Stomach (tissue), 9 donors: ENCODE results near the gene NRM. TPM values are rescaled to one million over a fixed set of nuclear protein-coding genes. Genes with fewer than 3 reads are reported as not detected.

Source experiments
- DNase-seq, 2 donors: peaks; one replicate each; pipeline versions ENCODE4 v3.0.0 to v3.0.0-alpha.2; 2013 to 2019
- H3K27ac ChIP-seq, 5 donors: fragments of 200-600 bp in 4 of 5; sonication (generic) in 4 of 5; one replicate each; pipeline ENCODE4 v1.5.1; 2013 to 2019; ENCODE audit warnings: mild to moderate bottlenecking in 1 of 5, moderate library complexity in 1 of 5
- H3K27me3 ChIP-seq, 3 donors: fragments of 200-600 bp; sonication (generic); one replicate each; pipeline ENCODE4 v1.5.1; 2017 to 2019; ENCODE audit warnings: mixed run types in 1 of 3
- H3K36me3 ChIP-seq, 4 donors: fragments of 200-600 bp; sonication (generic); 1 replicate in 3 of 4; 2 replicates in 1 of 4; pipeline ENCODE4 v1.5.1; 2016 to 2019
- H3K4me1 ChIP-seq, 4 donors: fragments of 200-600 bp; sonication (generic); one replicate each; pipeline ENCODE4 v1.5.1; 2016 to 2019
- H3K4me3 ChIP-seq, 4 donors: fragments of 200-600 bp; sonication (generic) in 3 of 4; one replicate each; pipeline ENCODE4 v1.5.1; 2016 to 2019; ENCODE audit warnings: mild to moderate bottlenecking in 1 of 4
- H3K9me3 ChIP-seq, 4 donors: fragments of 200-600 bp; sonication (generic); one replicate each; pipeline ENCODE4 v1.5.1; 2016 to 2019
- EP300 ChIP-seq: sonication (generic); formaldehyde crosslinking; IDR thresholded peaks from one replicate; pipeline ENCODE4 v1.6.1; 2017; ENCODE audit warnings: antibody characterized with exemption
- POLR2A ChIP-seq, 4 donors: fragments of 450-650 bp; IDR thresholded peaks; one replicate each; pipeline ENCODE4 v1.6.1; 2016; ENCODE audit warnings: antibody characterized with exemption in 4 of 4, control low read depth in 2 of 4, mild to moderate bottlenecking in 1 of 4, moderate library complexity in 1 of 4
- POLR2AphosphoS5 ChIP-seq, 3 donors: sonication (generic); formaldehyde crosslinking; IDR thresholded peaks; one replicate each; pipeline ENCODE4 v1.6.1; 2016; ENCODE audit warnings: antibody characterized with exemption in 3 of 3
- WGBS, 5 donors: extraction: QIAGEN DNeasy Blood & Tissue Kit in 3 of 5; methylation state at CpG; one replicate each; pipeline versions ENCODE4 v1.1.5 to v1.1.7; 2013 to 2018; 5-methylcytosine and 5-hydroxymethylcytosine counted together
- intact Hi-C: fragments of 100-400 bp; cut with DNase I; formaldehyde crosslinking; loops from one replicate; pipeline ENCODE4 v1.15.1; 2023; ENCODE audit warnings: low total_unique reads
- polyA plus RNA-seq, 3 donors: library from polyadenylated mRNA; stranded (reverse); fragments of 200-250 nt; gene quantifications; one replicate each; pipeline ENCODE4 v1.2.3, GENCODE V29; 2013
- total RNA-seq, 5 donors: library from RNA; depleted of rRNA; stranded (reverse); fragments of >200 nt; gene quantifications; one replicate each; pipeline versions ENCODE4 v1.1.0 to v1.2.3, GENCODE V29; 2014 to 2016
- TF ChIP-seq, protein P1 (sequence below), 7 experiments: fragments of 450-650 bp in 4 of 7; fragments of 200-600 bp in 3 of 7; sonication (generic) in 3 of 7; IDR thresholded peaks; one replicate each; pipeline ENCODE4 v1.5.1; 2016 to 2019; ENCODE audit warnings: antibody characterized with exemption in 7 of 7, control low read depth in 2 of 7, mild to moderate bottlenecking in 1 of 7
- donor health status: healthy with polysubstance abuse.
- donor health status: Bipolar disorder and iron deficiency.
- donor health status: healthy.

NRM gene
- total and polyA plus RNA-seq, 8 donors = 0.92 to 15.8 (median 3.6) TPM

DNA sequence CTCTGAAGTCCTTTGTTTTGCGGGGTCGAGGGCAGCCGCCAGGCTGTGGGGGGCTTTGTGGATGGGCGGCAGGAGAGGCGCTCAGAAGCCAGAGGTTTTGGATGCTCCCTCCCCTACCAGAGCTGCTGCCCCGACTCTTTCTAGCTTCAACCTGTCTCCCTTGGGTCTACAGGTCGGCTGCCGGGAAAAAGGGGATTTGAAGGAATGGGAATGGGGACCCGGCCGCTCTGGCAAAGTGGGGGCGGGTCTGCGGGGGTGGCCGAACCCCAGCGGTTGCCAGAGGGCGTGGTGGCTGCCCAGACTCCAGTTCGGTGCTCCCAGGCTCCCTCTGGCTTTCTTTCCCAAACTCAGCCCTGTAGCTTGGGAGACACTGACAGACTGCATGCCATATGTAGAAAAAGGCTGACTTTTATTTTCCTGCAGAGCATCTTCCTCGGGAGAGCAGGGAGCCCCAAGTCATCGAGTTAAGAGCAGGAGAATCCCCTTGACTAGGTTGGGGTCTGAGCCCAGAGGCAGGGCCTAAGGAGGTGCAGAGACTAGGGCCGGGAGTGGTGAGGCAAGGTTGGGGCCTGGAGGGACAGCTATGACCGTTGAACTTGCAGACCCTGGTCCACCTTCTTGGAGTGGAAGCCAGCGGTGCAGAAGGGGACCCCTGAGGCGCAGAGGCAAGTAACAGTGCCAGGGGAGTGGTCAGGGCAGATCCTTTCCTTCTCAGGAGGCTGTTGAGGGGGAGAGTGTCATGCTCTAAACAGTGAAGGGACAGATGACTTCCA is 2.9 kb downstream of the NRM start:
- intact Hi-C loops = no loop called here
- Histone ChIP-seq H3K27me3 (no peaks in the 10 kb centered on the region), H3K4me1 (peaks cover 29 to 70% (median 48%) of the 10 kb centered on the region in 4 donors), H3K36me3 (no peaks in the 10 kb centered on the region), H3K9me3 (no peaks in the 10 kb centered on the region), H3K4me3 (peak overlapping the region; percentile 69 to 88 (median 82)), H3K27ac (peak overlapping the region; percentile 92 to 99 (median 97))
- peak in 1 of 2 donors; percentile 69 for DNase-seq
- WGBS, 5 donors = 17 to 27% (median 18%) methylated on average over 5 to 22 of the region's 22 CpGs
- no peak for TF ChIP-seq POLR2AphosphoS5 (IDR thresholded peaks at IDR 0.05)
- TF ChIP-seq POLR2A (IDR thresholded peaks at IDR 0.05) = no peak
- TF ChIP-seq EP300 = no peak
- TF ChIP-seq, protein P1, sequence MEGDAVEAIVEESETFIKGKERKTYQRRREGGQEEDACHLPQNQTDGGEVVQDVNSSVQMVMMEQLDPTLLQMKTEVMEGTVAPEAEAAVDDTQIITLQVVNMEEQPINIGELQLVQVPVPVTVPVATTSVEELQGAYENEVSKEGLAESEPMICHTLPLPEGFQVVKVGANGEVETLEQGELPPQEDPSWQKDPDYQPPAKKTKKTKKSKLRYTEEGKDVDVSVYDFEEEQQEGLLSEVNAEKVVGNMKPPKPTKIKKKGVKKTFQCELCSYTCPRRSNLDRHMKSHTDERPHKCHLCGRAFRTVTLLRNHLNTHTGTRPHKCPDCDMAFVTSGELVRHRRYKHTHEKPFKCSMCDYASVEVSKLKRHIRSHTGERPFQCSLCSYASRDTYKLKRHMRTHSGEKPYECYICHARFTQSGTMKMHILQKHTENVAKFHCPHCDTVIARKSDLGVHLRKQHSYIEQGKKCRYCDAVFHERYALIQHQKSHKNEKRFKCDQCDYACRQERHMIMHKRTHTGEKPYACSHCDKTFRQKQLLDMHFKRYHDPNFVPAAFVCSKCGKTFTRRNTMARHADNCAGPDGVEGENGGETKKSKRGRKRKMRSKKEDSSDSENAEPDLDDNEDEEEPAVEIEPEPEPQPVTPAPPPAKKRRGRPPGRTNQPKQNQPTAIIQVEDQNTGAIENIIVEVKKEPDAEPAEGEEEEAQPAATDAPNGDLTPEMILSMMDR (IDR thresholded peaks at IDR 0.05) = no peak

DNA sequence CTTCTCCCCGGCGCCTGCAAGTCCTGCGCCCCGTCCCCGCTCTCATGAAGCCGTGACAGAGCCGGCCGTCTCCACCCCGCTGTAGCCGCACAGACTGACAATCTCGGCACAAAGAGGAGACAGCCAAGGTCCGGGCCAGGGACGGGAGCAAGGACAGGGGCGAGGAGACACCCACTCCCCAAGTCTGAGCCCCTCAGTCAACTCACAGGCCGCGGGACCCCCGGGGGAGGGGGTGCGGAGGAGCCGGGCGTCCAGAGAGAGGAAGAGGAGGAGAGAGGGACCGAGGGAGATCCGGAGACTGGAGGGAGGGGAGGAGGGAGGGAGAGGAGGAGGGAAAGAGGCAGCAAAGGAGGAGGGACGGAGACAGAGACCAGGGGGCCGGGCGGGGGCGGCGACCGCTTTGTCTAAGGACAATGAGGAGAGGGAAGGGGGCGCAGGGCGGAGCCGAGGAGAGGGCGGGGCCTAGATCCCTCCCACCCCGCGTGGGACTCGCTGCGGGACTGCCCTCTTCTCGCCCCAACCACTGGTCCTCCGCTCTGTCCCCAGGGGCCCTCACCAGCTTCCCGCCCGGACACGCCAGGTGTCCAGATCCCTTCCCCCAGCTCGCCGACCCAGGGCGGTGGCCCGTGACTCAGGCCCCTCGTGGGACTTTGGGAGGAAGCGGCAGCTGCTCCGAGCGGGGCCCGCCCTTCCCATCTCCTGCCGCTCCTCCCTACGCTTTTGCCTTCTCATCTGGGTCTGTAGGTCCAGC is 3.7 kb downstream of the NRM start:
- H3K27ac ChIP-seq = peak overlapping the region; percentile 92 to 99 (median 97)
- H3K36me3 ChIP-seq = no peaks in the 10 kb centered on the region
- H3K4me3 ChIP-seq = peak overlapping the region; percentile 69 to 88 (median 82)
- no peaks in the 10 kb centered on the region for H3K9me3 ChIP-seq
- intact Hi-C loops = no loop called here
- no peaks in the 10 kb centered on the region for H3K27me3 ChIP-seq
- TF ChIP-seq, protein P1 (IDR thresholded peaks at IDR 0.05) = no peak
- TF ChIP-seq EP300 (peak; percentile 54), POLR2A (IDR thresholded peaks at IDR 0.05) (no peak), POLR2AphosphoS5 (IDR thresholded peaks at IDR 0.05) (peak; percentile 80 to 95 (median 84))
- peak; percentile 76 to 96 for DNase-seq
- peaks cover 32 to 78% (median 54%) of the 10 kb centered on the region in 4 donors for H3K4me1 ChIP-seq
- 0 to 2% (median 1%) methylated on average over 32 to 52 of the region's 52 CpGs for WGBS, 5 donors

DNA sequence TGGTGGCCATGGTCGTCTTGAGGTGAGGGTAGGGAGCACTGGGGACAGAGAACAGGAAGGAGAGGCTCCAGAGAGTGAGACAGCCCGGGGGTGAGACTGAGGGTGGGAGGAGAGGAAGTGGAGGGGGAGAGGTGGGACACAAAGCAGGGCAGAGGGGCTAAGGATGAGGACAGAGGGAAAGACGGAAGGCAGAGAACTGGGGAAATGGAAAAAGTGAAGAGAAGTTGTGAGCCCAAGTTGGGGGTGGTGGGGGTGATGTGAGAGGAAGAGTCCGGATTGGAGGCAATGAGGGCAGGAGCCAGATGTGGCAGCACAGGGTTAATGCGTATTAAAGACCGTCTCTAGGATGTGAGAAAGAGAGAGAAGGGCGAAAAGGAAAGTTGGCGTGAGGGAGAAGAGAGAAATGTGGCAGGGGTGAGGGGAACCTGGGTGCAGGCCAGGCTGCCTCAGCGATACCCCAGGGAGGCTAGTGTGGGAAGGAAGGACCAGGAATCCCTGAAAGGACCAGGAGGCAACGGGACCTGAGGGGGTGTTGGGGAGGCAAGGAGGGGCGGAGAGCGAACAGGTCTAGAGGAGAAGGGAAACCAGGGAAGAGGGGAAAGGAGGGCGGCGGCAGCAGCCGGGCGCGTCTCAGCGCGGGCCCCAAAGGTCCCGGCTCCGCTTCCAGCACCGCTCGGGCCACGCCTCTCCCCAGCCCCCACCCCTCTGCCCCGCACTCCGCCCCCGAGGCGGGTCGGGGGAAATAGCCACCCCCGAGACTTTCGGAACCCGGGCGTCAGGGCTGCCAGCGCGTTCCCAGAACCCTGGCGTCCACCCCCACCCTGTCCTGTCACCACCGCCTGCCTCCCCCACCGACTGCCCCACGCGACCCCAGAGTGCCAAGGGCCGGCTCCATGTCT is 4.5 kb downstream of the NRM start, which contains the start of gene PPP1R18:
Gene PPP1R18 (minus strand): TSS at position 637 of the 899 bp plus-strand sequence. CDS start 627 bp downstream, at position 10.
- peaks cover 32 to 82% (median 57%) of the 10 kb centered on the region in 4 donors for H3K4me1 ChIP-seq
- H3K4me3 ChIP-seq = peak within 1 kb of the TSS; percentile 69 to 88 (median 82)
- no peaks in the 10 kb centered on the region for H3K9me3 ChIP-seq
- H3K27ac ChIP-seq = peak within 1 kb of the TSS; percentile 92 to 99 (median 97)
- intact Hi-C loops = no loop called here
- WGBS, 5 donors = 3 to 6% (median 4%) methylated on average over 20 to 41 of the region's 41 CpGs
- DNase-seq = peak; percentile 73 to 90
- H3K36me3 ChIP-seq = no peaks in the 10 kb centered on the region
- TF ChIP-seq POLR2AphosphoS5 (IDR thresholded peaks at IDR 0.05) (peak in 1 of 3 donors; percentile 43), POLR2A (IDR thresholded peaks at IDR 0.05) (no peak)
- H3K27me3 ChIP-seq = no peaks in the 10 kb centered on the region

DNA sequence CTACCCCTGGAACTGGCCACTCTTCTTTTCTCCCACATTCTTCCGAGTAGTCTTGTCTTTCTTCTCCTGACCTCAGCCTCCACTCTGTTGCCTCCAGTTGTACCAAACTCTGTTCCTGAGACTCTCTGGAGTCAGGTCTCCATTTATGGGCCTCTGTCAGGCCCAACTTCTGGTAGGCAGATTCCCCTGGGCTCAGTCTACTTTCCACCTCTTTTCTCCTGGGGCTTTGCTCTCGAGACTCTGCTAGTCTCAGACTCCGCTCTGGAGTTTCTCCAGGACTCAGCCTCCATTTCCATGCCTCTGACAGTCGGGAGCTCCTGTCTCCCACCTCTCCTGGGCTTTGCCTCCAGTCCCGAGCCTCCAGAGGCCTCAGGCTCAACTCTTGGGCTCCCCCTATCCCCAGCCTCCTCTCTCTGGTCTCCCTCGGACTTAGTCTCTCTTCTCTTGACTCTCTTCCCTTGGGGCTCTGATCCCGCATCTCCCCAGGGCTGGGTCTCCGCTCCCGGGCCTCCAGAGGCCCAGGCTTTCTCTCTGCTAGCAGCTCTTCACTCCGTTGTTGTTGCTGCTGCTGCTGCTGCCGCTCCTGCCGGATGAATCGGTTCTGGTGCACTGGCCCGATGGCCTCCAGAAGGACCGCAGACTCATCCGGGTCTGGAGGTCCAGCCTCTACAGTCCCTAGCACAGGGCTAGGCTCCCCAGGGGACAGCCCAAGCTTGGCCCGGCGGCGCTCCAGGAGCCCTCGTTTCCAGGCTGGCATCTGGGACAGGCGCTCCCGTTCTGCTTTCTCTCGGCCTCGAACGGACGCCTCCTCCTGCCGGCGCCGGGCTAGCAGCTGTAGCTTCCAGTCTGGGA is 5.4 kb downstream of the NRM start:
- H3K4me3 ChIP-seq = peak overlapping the region; percentile 69 to 88 (median 82)
- DNase-seq = no peak
- TF ChIP-seq EP300 (no peak), POLR2A (IDR thresholded peaks at IDR 0.05) (no peak)
- H3K36me3 ChIP-seq = peaks cover 0 to 6% (median 2%) of the 10 kb centered on the region in 4 donors
- no peaks in the 10 kb centered on the region for H3K9me3 ChIP-seq
- H3K4me1 ChIP-seq = peaks cover 34 to 84% (median 60%) of the 10 kb centered on the region in 4 donors
- intact Hi-C loops = no loop called here
- peak overlapping the region; percentile 77 to 99 (median 97) for H3K27ac ChIP-seq
- no peaks in the 10 kb centered on the region for H3K27me3 ChIP-seq
- WGBS, 5 donors = 39 to 69% (median 54%) methylated on average over 29 of the region's 29 CpGs
